Hair follicular keratinocyte (primary cell): ENCODE data around the gene TK2. TPM values are rescaled to one million over a fixed set of nuclear protein-coding genes. Genes with fewer than 3 reads are reported as not detected.

Source experiments
- total RNA-seq: library from RNA; depleted of rRNA; stranded (reverse); fragments of >200 nt; gene quantifications from 2 replicates; pipeline ENCODE4 v1.2.3, GENCODE V29; 2015

Gene TK2
- total RNA-seq: 22.1 and 31.2 TPM in 2 replicates

GRCh38 chr16:66549284-66550131, at the start of gene TK2:
TK2 (minus strand) TSS chr16:66550122; CDS start chr16:66550061, 61 bp downstream.

GRCh38 chr16:66578651-66579531, 29.0 kb upstream of the TK2 start, which contains the start of gene CMTM2:
CMTM2 (plus strand) TSS chr16:66579463; CDS start chr16:66579608, 145 bp downstream.

GRCh38 chr16:66566051-66566901, 16.4 kb upstream of the TK2 start, which contains the start of gene CMTM1:
CMTM1 (plus strand) TSS chr16:66566439; CDS start chr16:66566514, 75 bp downstream.

DNA sequence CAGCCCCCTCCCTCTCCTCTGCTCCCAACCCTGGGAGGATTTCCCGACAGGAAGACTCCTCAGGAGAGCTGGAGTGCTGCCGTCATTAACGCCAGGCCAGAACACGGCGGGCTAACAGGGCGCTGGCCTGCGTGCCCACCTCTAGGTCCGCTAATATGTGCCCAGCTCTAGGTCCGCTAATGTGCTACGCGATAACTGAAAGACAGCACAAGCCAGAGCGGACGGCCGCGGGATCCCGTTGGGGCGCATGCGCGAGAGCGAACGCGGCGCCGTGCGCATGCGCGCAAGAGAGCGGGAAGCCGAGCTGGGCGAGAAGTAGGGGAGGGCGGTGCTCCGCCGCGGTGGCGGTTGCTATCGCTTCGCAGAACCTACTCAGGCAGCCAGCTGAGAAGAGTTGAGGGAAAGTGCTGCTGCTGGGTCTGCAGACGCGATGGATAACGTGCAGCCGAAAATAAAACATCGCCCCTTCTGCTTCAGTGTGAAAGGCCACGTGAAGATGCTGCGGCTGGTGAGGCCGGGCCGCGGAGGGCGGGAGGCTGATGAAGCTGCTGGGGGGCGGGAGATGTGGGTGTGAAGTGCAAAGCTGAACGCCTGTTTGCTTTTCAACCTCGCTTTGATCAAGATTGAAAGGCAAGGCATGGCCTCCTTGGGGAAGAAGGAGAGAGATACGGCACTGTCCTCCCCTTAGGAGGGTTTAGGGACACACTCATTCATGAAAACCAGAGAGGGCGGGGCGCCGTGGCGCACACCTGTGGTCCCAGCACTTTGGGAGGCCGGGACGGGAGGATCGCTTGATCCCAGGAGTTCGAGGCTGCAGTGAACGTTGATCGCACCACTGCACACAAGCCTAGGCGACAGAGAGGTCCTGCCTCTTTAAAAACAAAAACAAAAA, 2.6 kb upstream of the TK2 start, which contains the start of gene CKLF:
Gene CKLF, plus strand, starts transcription at position 291 of the 892 bp plus-strand sequence. Its CDS starts 140 bp downstream, at position 431.

Other genes with a start within 250 kb of the TK2 start
- gene CDH5, start 183.4 kb downstream of the TK2 start, total RNA-seq: 0.08 TPM in 1 of 2 replicates, not detected in the other
- gene BEAN1, start 122.8 kb downstream of the TK2 start, total RNA-seq: 0.04 and 0.16 TPM in 2 replicates
- 37.0 and 49.8 TPM in 2 replicates for gene CKLF, start 2.5 kb upstream of the TK2 start, total RNA-seq
- 0.39 and 0.49 TPM in 2 replicates for gene CMTM1, start 16.3 kb upstream of the TK2 start, total RNA-seq
- gene CMTM2, start 29.3 kb upstream of the TK2 start, total RNA-seq: not detected in 2 replicates
- gene CMTM3, start 54.6 kb upstream of the TK2 start, total RNA-seq: 24.7 and 36.2 TPM in 2 replicates
- gene CMTM4, start 146.6 kb upstream of the TK2 start, total RNA-seq: 13.7 and 13.9 TPM in 2 replicates
- gene DYNC1LI2, start 201.5 kb upstream of the TK2 start, total RNA-seq: 39.1 and 53.2 TPM in 2 replicates